ENCODE data around the gene ANK2. TPM values are rescaled to one million over a fixed set of nuclear protein-coding genes. Genes with fewer than 3 reads are reported as not detected.

Gene ANK2
- total and polyA plus RNA-seq, 4 donors = 1.1 to 61.2 (median 12.5) TPM

GRCh38 chr4:113042502-113042901 is 7.0 kb upstream of the ANK2 start:
- DNase-seq (no peak), ATAC-seq (ENCODE audit: insufficient read depth, low FRiP score) (no peak)
- Histone ChIP-seq H3K36me3 (ENCODE audit: control insufficient read depth in 4 of 4, insufficient read depth in 4 of 4, low read length in 4 of 4) (no peaks in the 10 kb centered on the region), H3K27ac (ENCODE audit: low read depth in 1 of 2, low read length in 1 of 2) (no peak overlapping the region), H3K27me3 (ENCODE audit: control insufficient read depth in 3 of 3, insufficient read depth in 3 of 3, low read length in 2 of 3) (no peaks in the 10 kb centered on the region), H3K4me3 (no peak overlapping the region), H3K9ac (ENCODE audit: insufficient read depth in 1 of 2, low read length in 2 of 2) (no peak overlapping the region), H3K4me1 (ENCODE audit: control insufficient read depth in 5 of 5, insufficient read depth in 5 of 5, low read length in 5 of 5) (no peaks in the 10 kb centered on the region), H3K9me3 (ENCODE audit: control insufficient read depth in 4 of 4, insufficient read depth in 3 of 4, low read length in 3 of 4) (peaks cover 0 to 5% (median 2%) of the 10 kb centered on the region in 4 donors)
- WGBS, 2 donors = 39 to 41% methylated on average over 2 of the region's 2 CpGs
- TF ChIP-seq, protein P1, sequence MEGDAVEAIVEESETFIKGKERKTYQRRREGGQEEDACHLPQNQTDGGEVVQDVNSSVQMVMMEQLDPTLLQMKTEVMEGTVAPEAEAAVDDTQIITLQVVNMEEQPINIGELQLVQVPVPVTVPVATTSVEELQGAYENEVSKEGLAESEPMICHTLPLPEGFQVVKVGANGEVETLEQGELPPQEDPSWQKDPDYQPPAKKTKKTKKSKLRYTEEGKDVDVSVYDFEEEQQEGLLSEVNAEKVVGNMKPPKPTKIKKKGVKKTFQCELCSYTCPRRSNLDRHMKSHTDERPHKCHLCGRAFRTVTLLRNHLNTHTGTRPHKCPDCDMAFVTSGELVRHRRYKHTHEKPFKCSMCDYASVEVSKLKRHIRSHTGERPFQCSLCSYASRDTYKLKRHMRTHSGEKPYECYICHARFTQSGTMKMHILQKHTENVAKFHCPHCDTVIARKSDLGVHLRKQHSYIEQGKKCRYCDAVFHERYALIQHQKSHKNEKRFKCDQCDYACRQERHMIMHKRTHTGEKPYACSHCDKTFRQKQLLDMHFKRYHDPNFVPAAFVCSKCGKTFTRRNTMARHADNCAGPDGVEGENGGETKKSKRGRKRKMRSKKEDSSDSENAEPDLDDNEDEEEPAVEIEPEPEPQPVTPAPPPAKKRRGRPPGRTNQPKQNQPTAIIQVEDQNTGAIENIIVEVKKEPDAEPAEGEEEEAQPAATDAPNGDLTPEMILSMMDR (IDR thresholded peaks at IDR 0.05; ENCODE audit: control extremely low read depth, extremely low read depth) = no peak

DNA sequence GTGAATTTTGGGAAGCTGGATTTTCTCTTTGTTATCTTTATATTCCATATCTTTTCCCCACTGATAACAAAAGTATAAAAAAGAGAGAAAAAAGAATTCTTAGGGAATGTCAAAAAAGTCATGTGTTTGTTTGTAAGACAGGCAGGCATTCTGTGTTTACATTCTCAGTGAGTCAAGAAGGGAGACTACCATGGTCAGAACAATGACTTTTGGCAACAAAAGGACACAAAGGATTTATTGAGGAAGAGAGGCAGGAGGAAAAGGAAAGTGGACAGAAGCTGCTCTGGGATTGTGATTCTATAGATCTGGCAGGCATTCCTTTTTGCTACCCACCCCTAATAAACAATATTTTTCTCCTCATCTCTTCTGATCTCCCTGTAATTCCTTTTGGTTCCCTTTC is 5.9 kb upstream of the ANK2 start:
- H3K27ac ChIP-seq (ENCODE audit: low read depth in 1 of 2, low read length in 1 of 2) = no peak overlapping the region
- H3K4me3 ChIP-seq = no peak overlapping the region
- DNase-seq = no peak
- H3K9me3 ChIP-seq (ENCODE audit: control insufficient read depth in 4 of 4, insufficient read depth in 3 of 4, low read length in 3 of 4) = peaks cover 0 to 5% (median 2%) of the 10 kb centered on the region in 4 donors
- no peaks in the 10 kb centered on the region for H3K36me3 ChIP-seq (ENCODE audit: control insufficient read depth in 4 of 4, insufficient read depth in 4 of 4, low read length in 4 of 4)
- TF ChIP-seq, protein P1 (IDR thresholded peaks at IDR 0.05; ENCODE audit: control extremely low read depth, extremely low read depth) = no peak
- H3K9ac ChIP-seq (ENCODE audit: insufficient read depth in 1 of 2, low read length in 2 of 2) = no peak overlapping the region
- no peaks in the 10 kb centered on the region for H3K27me3 ChIP-seq (ENCODE audit: control insufficient read depth in 3 of 3, insufficient read depth in 3 of 3, low read length in 2 of 3)
- no peak for ATAC-seq (ENCODE audit: insufficient read depth, low FRiP score)
- no peaks in the 10 kb centered on the region for H3K4me1 ChIP-seq (ENCODE audit: control insufficient read depth in 5 of 5, insufficient read depth in 5 of 5, low read length in 5 of 5)

- no peak overlapping the region for H3K9ac ChIP-seq (ENCODE audit: insufficient read depth in 1 of 2, low read length in 2 of 2)
- no peak overlapping the region for H3K27ac ChIP-seq (ENCODE audit: low read depth in 1 of 2, low read length in 1 of 2)
- no peak for ATAC-seq (ENCODE audit: insufficient read depth, low FRiP score)
- peaks cover 0 to 7% (median 0%) of the 10 kb centered on the region in 5 donors for H3K4me1 ChIP-seq (ENCODE audit: control insufficient read depth in 5 of 5, insufficient read depth in 5 of 5, low read length in 5 of 5)
- H3K36me3 ChIP-seq (ENCODE audit: control insufficient read depth in 4 of 4, insufficient read depth in 4 of 4, low read length in 4 of 4) = no peaks in the 10 kb centered on the region
- no peak for DNase-seq
- TF ChIP-seq, protein P1 (IDR thresholded peaks at IDR 0.05; ENCODE audit: control extremely low read depth, extremely low read depth) = no peak
- H3K4me3 ChIP-seq = no peak overlapping the region
- WGBS, 2 donors = 20 to 29% methylated on average over 2 of the region's 2 CpGs
- H3K9me3 ChIP-seq (ENCODE audit: control insufficient read depth in 4 of 4, insufficient read depth in 3 of 4, low read length in 3 of 4) = peaks cover 0 to 2% (median 0%) of the 10 kb centered on the region in 4 donors
- H3K27me3 ChIP-seq (ENCODE audit: control insufficient read depth in 3 of 3, insufficient read depth in 3 of 3, low read length in 2 of 3) = no peaks in the 10 kb centered on the region
Observed at GRCh38 chr4:113050371-113050755, 910 bp downstream of the ANK2 start.

DNA sequence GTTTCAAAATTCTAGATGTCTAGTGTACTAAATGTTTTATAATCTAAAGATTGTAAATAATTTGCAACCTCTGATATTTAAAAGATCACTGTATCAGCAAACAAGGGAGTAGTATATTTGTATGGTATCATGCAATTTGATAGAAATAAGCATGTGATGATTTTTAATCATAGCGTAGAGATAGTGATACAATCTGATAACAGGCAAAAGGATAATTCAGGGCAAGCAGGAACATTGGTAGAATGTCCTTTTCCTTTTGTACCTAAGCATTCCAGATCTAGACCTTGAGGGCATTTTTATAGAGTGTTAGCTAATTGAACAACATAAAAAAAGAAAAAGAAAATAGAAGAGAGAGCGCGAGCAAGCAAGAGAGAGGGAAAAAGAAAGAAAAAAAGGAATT is 1.4 kb downstream of the ANK2 start:
- TF ChIP-seq, protein P1 (IDR thresholded peaks at IDR 0.05; ENCODE audit: control extremely low read depth, extremely low read depth) = no peak
- Histone ChIP-seq H3K36me3 (ENCODE audit: control insufficient read depth in 4 of 4, insufficient read depth in 4 of 4, low read length in 4 of 4) (no peaks in the 10 kb centered on the region), H3K4me1 (ENCODE audit: control insufficient read depth in 5 of 5, insufficient read depth in 5 of 5, low read length in 5 of 5) (peaks cover 0 to 7% (median 0%) of the 10 kb centered on the region in 5 donors), H3K9me3 (ENCODE audit: control insufficient read depth in 4 of 4, insufficient read depth in 3 of 4, low read length in 3 of 4) (peaks cover 0 to 2% (median 0%) of the 10 kb centered on the region in 4 donors), H3K4me3 (no peak overlapping the region), H3K9ac (ENCODE audit: insufficient read depth in 1 of 2, low read length in 2 of 2) (no peak overlapping the region), H3K27ac (ENCODE audit: low read depth in 1 of 2, low read length in 1 of 2) (no peak overlapping the region), H3K27me3 (ENCODE audit: control insufficient read depth in 3 of 3, insufficient read depth in 3 of 3, low read length in 2 of 3) (no peaks in the 10 kb centered on the region)
- ATAC-seq (ENCODE audit: insufficient read depth, low FRiP score) = no peak
- no peak for DNase-seq
- 90 to 93% methylated on average over 3 of the region's 3 CpGs for WGBS, 2 donors
